GM21529 (cell line): ENCODE measurements around the gene LCE1D.

Source experiments
- ATAC-seq: cut with Tn5 transposase; IDR thresholded peaks from one replicate; pipeline ENCODE4 v1.9.1; 2021; ENCODE audit not compliant: unreplicated experiment

The LCE1D gene

GRCh38 chr1:152811671-152812070 lies 15.2 kb downstream of the LCE1D start, which contains the start of gene LCE1B:
Gene LCE1B, plus strand, starts transcription at chr1:152811971. Its CDS starts 476 bp downstream, at chr1:152812447.
- ATAC-seq, result no peak

GRCh38 chr1:152817309-152817708 lies 20.8 kb downstream of the LCE1D start:
- ATAC-seq, result no peak

- ATAC-seq, result no peak
Observed at GRCh38 chr1:152823294-152823693, 26.8 kb downstream of the LCE1D start.

GRCh38 chr1:152824964-152825363 lies 28.4 kb downstream of the LCE1D start:
- no peak for ATAC-seq

- ATAC-seq, result no peak
Observed at GRCh38 chr1:152827173-152827572, 30.7 kb downstream of the LCE1D start, which contains the start of gene LCE1A. Gene LCE1A, plus strand, starts transcription at chr1:152827473. Its CDS starts 0 bp downstream, at chr1:152827473.

- ATAC-seq, result no peak
Observed at GRCh38 chr1:152836870-152837269, 40.3 kb downstream of the LCE1D start.

- no peak for ATAC-seq
Observed at GRCh38 chr1:152842556-152842955, 46.0 kb downstream of the LCE1D start, which contains the start of gene LCE6A. Gene LCE6A, plus strand, starts transcription at chr1:152842856. Its CDS starts 665 bp downstream, at chr1:152843521.
